COLO829 (cell line): ENCODE measurements around the gene NCLN.
"Not testable (repeated sequence)": the region's sequence is repeated elsewhere in the genome, so short reads cannot be mapped to it uniquely, and the experiment has no call there.

Experiments
- DNase-seq: peaks from one replicate; pipeline ENCODE4 v3.0.0; 2012; ENCODE audit warnings: low spot score

NCLN gene

GRCh38 chr19:3183721-3184641 is 1.7 kb upstream of the NCLN start:
- no peak for DNase-seq

GRCh38 chr19:3184847-3185460 is 776 bp upstream of the NCLN start:
- DNase-seq = peak; percentile 30

- DNase-seq = no peak
These were observed 494 bp downstream of the NCLN start for GRCh38 chr19:3186160-3186688.

- no peak for DNase-seq
These were observed 1.3 kb downstream of the NCLN start for GRCh38 chr19:3186891-3187661.

GRCh38 chr19:3187662-3188511 is 2.2 kb downstream of the NCLN start:
- no peak for DNase-seq

- no peak for DNase-seq
These were observed 3.2 kb downstream of the NCLN start for GRCh38 chr19:3188627-3189596.

GRCh38 chr19:3189702-3190469 is 4.2 kb downstream of the NCLN start:
- no peak for DNase-seq

- DNase-seq = no peak
These were observed 4.7 kb downstream of the NCLN start for GRCh38 chr19:3190470-3190770.

GRCh38 chr19:3190921-3191805 is 5.4 kb downstream of the NCLN start:
- no peak for DNase-seq

GRCh38 chr19:3191806-3192104 is 6.0 kb downstream of the NCLN start:
- DNase-seq = not testable (repeated sequence)

- no peak for DNase-seq
These were observed 6.5 kb downstream of the NCLN start for GRCh38 chr19:3192228-3192635.

- DNase-seq = no peak
These were observed 7.0 kb downstream of the NCLN start for GRCh38 chr19:3192684-3193083.

GRCh38 chr19:3193256-3194105 is 7.8 kb downstream of the NCLN start:
- DNase-seq = no peak

GRCh38 chr19:3194106-3195087 is 8.7 kb downstream of the NCLN start:
- DNase-seq = no peak

- DNase-seq = no peak
These were observed 10.6 kb downstream of the NCLN start for GRCh38 chr19:3196064-3196932.

- no peak for DNase-seq
These were observed 11.1 kb downstream of the NCLN start for GRCh38 chr19:3196933-3197205.
